Activated CD4-positive, CD25-positive, alpha-beta regulatory T cell treated with anti-CD3 and anti-CD28 coated beads, Interleukin-2, amount 50 U/mL, for 24 hours (primary cell): Measurements from ENCODE around the gene SLITRK5.

ENCODE experiments used
- ATAC-seq, 2 donors: fragments of 150-1000 bp; cut with Tn5 transposase; one replicate each; pipeline ENCODE4 v1.10.0; 2021; ENCODE audit warnings: mild to moderate bottlenecking in 1 of 2, moderate library complexity in 1 of 2

SLITRK5 gene

GRCh38 chr13:87709947-87710346, 38.8 kb downstream of the SLITRK5 start:
- ATAC-seq: no peak

GRCh38 chr13:87712012-87712411, 40.8 kb downstream of the SLITRK5 start:
- no peak for ATAC-seq
